Ectodermal cell (in vitro differentiated cells): Measurements from ENCODE around the gene WFS1.

Experiments
- H3K27ac ChIP-seq: 2 replicates; pipeline ENCODE4 v1.7.0; 2013; ENCODE audit warnings: mild to moderate bottlenecking, low read depth, low read length; ENCODE audit not compliant: insufficient read depth, poor library complexity, severe bottlenecking
- H3K27me3 ChIP-seq: 2 replicates; pipeline ENCODE4 v1.7.0; 2013; ENCODE audit warnings: mild to moderate bottlenecking, low read length; ENCODE audit not compliant: insufficient read depth, control insufficient read depth, poor library complexity, severe bottlenecking
- H3K36me3 ChIP-seq: one replicate; pipeline ENCODE4 v1.7.0; 2013; ENCODE audit warnings: low read length; ENCODE audit not compliant: control insufficient read depth, insufficient read depth
- H3K4me1 ChIP-seq: one replicate; pipeline ENCODE4 v1.7.0; 2013; ENCODE audit warnings: low read length; ENCODE audit not compliant: control insufficient read depth, insufficient read depth
- H3K4me3 ChIP-seq: 2 replicates; pipeline ENCODE4 v1.7.0; 2013; ENCODE audit warnings: low read depth, low read length, control low read depth; ENCODE audit not compliant: insufficient read depth
- H3K9me3 ChIP-seq: 2 replicates; pipeline ENCODE4 v1.7.0; 2013; ENCODE audit warnings: mild to moderate bottlenecking, low read length, moderate library complexity; ENCODE audit not compliant: control insufficient read depth
- WGBS, 2 experiments: methylation state at CpG; one replicate each; pipeline ENCODE4 v1.1.7; 2013; ENCODE audit warnings: missing lambda C conversion rate in 2 of 2; 5-methylcytosine and 5-hydroxymethylcytosine counted together

The WFS1 gene

GRCh38 chr4:6332042-6332668, 62.5 kb downstream of the WFS1 start:
- H3K36me3 ChIP-seq = no peaks in the 10 kb centered on the region
- H3K4me1 ChIP-seq = peaks cover under 1% of the 10 kb centered on the region
- no peak overlapping the region for H3K4me3 ChIP-seq
- WGBS, 2 experiments = 67 to 73% methylated on average over 18 of the region's 18 CpGs
- H3K27ac ChIP-seq = no peak overlapping the region
- no peaks in the 10 kb centered on the region for H3K9me3 ChIP-seq
- no peaks in the 10 kb centered on the region for H3K27me3 ChIP-seq

- Histone ChIP-seq H3K27ac (no peak overlapping the region), H3K36me3 (no peaks in the 10 kb centered on the region)
- 90 to 95% methylated on average over 6 of the region's 6 CpGs for WGBS, 2 experiments
Observed at GRCh38 chr4:6332669-6333050, 63.0 kb downstream of the WFS1 start.

GRCh38 chr4:6333301-6334202, 63.9 kb downstream of the WFS1 start:
- WGBS, 2 experiments = 84 to 85% methylated on average over 19 of the region's 19 CpGs

More at GRCh38 chr4:6332669-6333050, 63.0 kb downstream of the WFS1 start:
- Histone ChIP-seq H3K4me1 (peaks cover 5% of the 10 kb centered on the region), H3K4me3 (no peak overlapping the region), H3K9me3 (no peaks in the 10 kb centered on the region), H3K27me3 (no peaks in the 10 kb centered on the region)

GRCh38 chr4:6334203-6334887, 64.7 kb downstream of the WFS1 start:
- H3K4me1 ChIP-seq = peaks cover 12% of the 10 kb centered on the region
- WGBS, 2 experiments = 89 to 90% methylated on average over 5 of the region's 5 CpGs
- no peak overlapping the region for H3K4me3 ChIP-seq
- no peak overlapping the region for H3K27ac ChIP-seq
- no peaks in the 10 kb centered on the region for H3K9me3 ChIP-seq
- no peaks in the 10 kb centered on the region for H3K27me3 ChIP-seq
- no peaks in the 10 kb centered on the region for H3K36me3 ChIP-seq

More at GRCh38 chr4:6333301-6334202, 63.9 kb downstream of the WFS1 start:
- H3K4me1 ChIP-seq = peaks cover 12% of the 10 kb centered on the region
- H3K9me3 ChIP-seq = no peaks in the 10 kb centered on the region
- H3K27me3 ChIP-seq = no peaks in the 10 kb centered on the region
- H3K27ac ChIP-seq = no peak overlapping the region
- H3K36me3 ChIP-seq = no peaks in the 10 kb centered on the region
- H3K4me3 ChIP-seq = no peak overlapping the region

GRCh38 chr4:6335040-6335590, 65.5 kb downstream of the WFS1 start:
- Histone ChIP-seq H3K36me3 (no peaks in the 10 kb centered on the region), H3K4me3 (no peak overlapping the region), H3K9me3 (no peaks in the 10 kb centered on the region), H3K27me3 (no peaks in the 10 kb centered on the region), H3K4me1 (peaks cover 12% of the 10 kb centered on the region), H3K27ac (no peak overlapping the region)
- WGBS, 2 experiments = 83 to 86% methylated on average over 12 of the region's 12 CpGs

GRCh38 chr4:6336166-6336565, 66.5 kb downstream of the WFS1 start:
- Histone ChIP-seq H3K36me3 (no peaks in the 10 kb centered on the region), H3K4me1 (peaks cover 15% of the 10 kb centered on the region), H3K27ac (no peak overlapping the region), H3K4me3 (no peak overlapping the region), H3K9me3 (no peaks in the 10 kb centered on the region), H3K27me3 (no peaks in the 10 kb centered on the region)
- WGBS, 2 experiments = 91 to 93% methylated on average over 13 of the region's 13 CpGs

GRCh38 chr4:6337331-6337935, 67.8 kb downstream of the WFS1 start:
- 35 to 38% methylated on average over 16 to 19 of the region's 19 CpGs for WGBS, 2 experiments
- Histone ChIP-seq H3K27ac (no peak overlapping the region), H3K9me3 (no peaks in the 10 kb centered on the region), H3K36me3 (no peaks in the 10 kb centered on the region), H3K27me3 (no peaks in the 10 kb centered on the region), H3K4me1 (peaks cover 15% of the 10 kb centered on the region), H3K4me3 (no peak overlapping the region)

- Histone ChIP-seq H3K36me3 (no peaks in the 10 kb centered on the region), H3K27me3 (no peaks in the 10 kb centered on the region), H3K4me1 (peaks cover 15% of the 10 kb centered on the region), H3K9me3 (no peaks in the 10 kb centered on the region), H3K4me3 (no peak overlapping the region), H3K27ac (no peak overlapping the region)
- WGBS, 2 experiments = 78 to 82% methylated on average over 14 of the region's 14 CpGs
Observed at GRCh38 chr4:6338175-6338950, 68.7 kb downstream of the WFS1 start.
